ENCODE measurements around the gene C11orf21.

The C11orf21 gene

GRCh38 chr11:2307501-2308331, 6.0 kb upstream of the C11orf21 start:
- DNase-seq: no peak

GRCh38 chr11:2306877-2307500, 5.3 kb upstream of the C11orf21 start:
- DNase-seq: no peak

GRCh38 chr11:2306452-2306823, 4.7 kb upstream of the C11orf21 start:
- peak; percentile 94 for DNase-seq

- DNase-seq: no peak
These were observed 4.2 kb upstream of the C11orf21 start for GRCh38 chr11:2305788-2306451.

GRCh38 chr11:2305140-2305778, 3.5 kb upstream of the C11orf21 start:
- peak; percentile 70 for DNase-seq

- DNase-seq: no peak
These were observed 2.9 kb upstream of the C11orf21 start for GRCh38 chr11:2304506-2305139.

- DNase-seq: no peak
These were observed 2.1 kb upstream of the C11orf21 start for GRCh38 chr11:2303627-2304505.

- no peak for DNase-seq
These were observed 1.3 kb upstream of the C11orf21 start for GRCh38 chr11:2302896-2303626.

- DNase-seq: no peak
These were observed 683 bp upstream of the C11orf21 start for GRCh38 chr11:2302306-2302895.

GRCh38 chr11:2300936-2301630, 635 bp downstream of the C11orf21 start:
- DNase-seq: no peak

GRCh38 chr11:2300290-2300935, 1.3 kb downstream of the C11orf21 start:
- DNase-seq: no peak

- DNase-seq: no peak
These were observed 1.9 kb downstream of the C11orf21 start for GRCh38 chr11:2299773-2300172.

- DNase-seq: no peak
These were observed 2.6 kb downstream of the C11orf21 start for GRCh38 chr11:2298795-2299761.

- DNase-seq: no peak
These were observed 3.5 kb downstream of the C11orf21 start for GRCh38 chr11:2298131-2298794.

- no peak for DNase-seq
These were observed 4.1 kb downstream of the C11orf21 start for GRCh38 chr11:2297623-2298030.

GRCh38 chr11:2296913-2297622, 4.7 kb downstream of the C11orf21 start:
- DNase-seq: no peak
